HG03520 (cell line): ENCODE results near the gene TPP2.
A peak's percentile ranks its signal among the peaks of the same experiment; 100 is the strongest.

ENCODE experiments used
- ATAC-seq: cut with Tn5 transposase; IDR thresholded peaks from one replicate; pipeline ENCODE4 v1.9.1; 2021; ENCODE audit warnings: mild to moderate bottlenecking, moderate library complexity; ENCODE audit not compliant: unreplicated experiment

Gene TPP2

DNA sequence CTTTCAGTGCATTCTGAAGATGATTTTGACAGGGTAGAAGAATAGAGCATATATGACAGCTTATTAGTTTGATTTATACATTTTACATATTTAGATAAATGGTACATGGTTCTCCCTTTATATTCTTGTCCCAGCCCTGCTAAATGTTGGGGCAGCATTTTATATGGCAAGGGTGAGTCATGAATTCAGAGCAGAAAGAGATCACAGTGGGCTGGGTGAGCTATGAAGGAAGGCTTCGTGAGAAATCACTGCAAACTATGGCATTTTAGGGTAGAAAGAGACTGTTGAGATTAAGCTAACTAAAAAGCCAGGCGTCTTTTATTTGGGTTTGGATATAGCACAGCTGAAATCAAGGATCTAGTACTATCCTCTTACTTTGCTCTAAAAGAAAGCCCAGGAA is 122.0 kb downstream of the TPP2 start:
- no peak for ATAC-seq

DNA sequence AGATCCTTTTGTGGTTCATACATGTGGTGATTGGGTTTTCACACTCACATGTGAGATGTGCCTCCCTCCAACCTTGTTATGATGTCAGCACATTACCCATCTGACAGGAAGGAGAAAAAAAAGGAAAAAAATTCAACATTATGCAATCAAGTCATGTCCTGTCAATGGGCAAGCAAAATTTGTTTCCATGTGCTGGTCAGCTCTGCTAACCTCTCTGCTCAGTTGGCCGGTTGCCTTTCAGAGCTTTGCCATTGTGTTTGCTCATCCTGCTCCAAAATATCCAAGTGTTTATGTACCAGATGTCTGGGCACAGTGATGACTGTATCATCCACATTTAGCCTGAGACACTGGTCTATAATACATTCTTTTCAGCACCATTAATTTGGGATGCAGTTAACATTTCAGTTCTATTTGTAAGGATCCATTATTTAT is 125.0 kb downstream of the TPP2 start:
- ATAC-seq: no peak

DNA sequence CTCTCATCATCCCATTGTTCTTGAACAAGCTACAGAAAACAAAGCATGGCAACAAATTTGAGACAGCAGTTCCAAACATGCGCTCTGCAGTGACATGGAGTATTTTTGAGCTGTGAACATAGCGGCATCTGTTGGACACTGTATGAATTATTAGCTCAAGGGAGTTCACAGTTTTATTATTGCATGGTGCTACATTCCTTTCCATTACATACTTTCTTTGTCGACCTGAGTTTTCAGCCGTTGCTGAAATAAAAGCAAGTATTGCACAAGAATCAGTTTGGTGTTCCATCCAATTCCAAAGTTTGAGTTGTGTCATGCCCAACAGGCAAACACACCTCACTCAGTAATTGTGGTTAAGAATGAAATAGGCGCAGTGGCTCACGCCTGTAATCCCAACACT is 128.1 kb downstream of the TPP2 start:
- no peak for ATAC-seq

DNA sequence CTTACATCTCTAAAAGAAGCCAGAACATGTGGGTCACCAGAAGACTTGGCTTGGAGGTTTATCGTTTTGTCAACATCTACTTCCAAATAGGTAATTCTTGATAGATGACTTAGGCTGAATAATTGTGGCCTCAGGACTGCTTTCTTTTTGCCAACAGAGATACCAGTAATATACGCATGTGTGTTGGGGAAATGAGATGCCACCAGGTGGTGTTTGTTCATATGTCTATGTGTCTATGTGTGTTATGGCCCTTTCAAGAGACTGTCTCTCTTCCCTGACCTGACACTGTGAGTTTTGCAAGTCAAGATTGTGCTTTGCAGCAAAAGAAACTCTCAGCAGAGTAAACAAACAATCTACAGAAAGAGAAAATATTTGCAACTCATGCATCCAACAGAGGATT is 129.6 kb downstream of the TPP2 start:
- peak; percentile 55 for ATAC-seq
